ENCODE data around the gene TSPAN4. TPM values are rescaled to one million over a fixed set of nuclear protein-coding genes. Genes with fewer than 3 reads are reported as not detected.

Gene TSPAN4
- total RNA-seq, 1 experiment from 2014 or later: 50.3 TPM

GRCh38 chr11:873706-874105 is 31.1 kb downstream of the TSPAN4 start:
- H3K9ac ChIP-seq (ENCODE audit: low read length): no peak overlapping the region
- H3K27ac ChIP-seq (ENCODE audit: low read depth, low read length): no peak overlapping the region
- no peak overlapping the region for H2AFZ ChIP-seq (ENCODE audit: low read depth, low read length, poor library complexity, severe bottlenecking)
- no peak overlapping the region for H3K4me3 ChIP-seq (replicated peaks in 1 of 2; ENCODE audit: low read depth in 1 of 2, low read length in 2 of 2)
- no peak for ATAC-seq
- ChIA-PET POLR2A (no interaction called here), RAD21 (ENCODE audit: low non-redundant PET in 1 of 2, low total read pairs in 2 of 2, uncharacterized antibody in 2 of 2, unreplicated experiment in 2 of 2) (no interaction called here), CTCF (no interaction called here)
- peaks cover 2 to 24% of the 10 kb centered on the region in 2 experiments; a peak in 3 of 4 replicates for H3K4me1 ChIP-seq (ENCODE audit: control insufficient read depth in 1 of 2, insufficient read depth in 2 of 2, low read length in 2 of 2)
- H4K20me1 ChIP-seq (ENCODE audit: insufficient read depth): no peaks in the 10 kb centered on the region
- H3K4me2 ChIP-seq (ENCODE audit: low read length): no peak overlapping the region
- TF ChIP-seq SRF (IDR thresholded peaks at IDR 0.05; ENCODE audit: low read depth): no peak
- no peak for TF ChIP-seq REST (IDR thresholded peaks at IDR 0.05; ENCODE audit: low read depth)
- no peak for TF ChIP-seq ZFX (IDR thresholded peaks at IDR 0.05)
- no peak for TF ChIP-seq EZH2 (IDR thresholded peaks at IDR 0.05)
- TF ChIP-seq YY1 (IDR thresholded peaks at IDR 0.05; ENCODE audit: extremely low read depth, insufficient replicate concordance, low read depth, low read length): no peak
- no peak for TF ChIP-seq SIN3A (IDR thresholded peaks at IDR 0.05; ENCODE audit: low read depth)
- no peak for TF ChIP-seq TCF7L2 (IDR thresholded peaks at IDR 0.05; ENCODE audit: borderline replicate concordance, extremely low read depth, insufficient read depth, insufficient read length)
- no peak for TF ChIP-seq POLR2AphosphoS5 (IDR thresholded peaks at IDR 0.05; ENCODE audit: low read depth, low read length)
- no peak for TF ChIP-seq MAX (IDR thresholded peaks at IDR 0.05)
- TF ChIP-seq ZNF274 (IDR thresholded peaks at IDR 0.05; ENCODE audit: low read depth, low read length): no peak
- TF ChIP-seq EZH2phosphoT487 (IDR thresholded peaks at IDR 0.05; ENCODE audit: borderline replicate concordance): no peak
- TF ChIP-seq SP1 (IDR thresholded peaks at IDR 0.05; ENCODE audit: low read depth): no peak
- no peak for TF ChIP-seq ZBTB33 (IDR thresholded peaks at IDR 0.05; ENCODE audit: extremely low read depth, insufficient replicate concordance, low read length)
- TF ChIP-seq RAD21 (IDR thresholded peaks at IDR 0.05; ENCODE audit: low read depth): no peak
- TF ChIP-seq EGR1 (IDR thresholded peaks at IDR 0.05; ENCODE audit: low read depth): no peak
- no peak for TF ChIP-seq CBX3 (IDR thresholded peaks at IDR 0.05; ENCODE audit: low read depth)
- TF ChIP-seq CTCF (IDR thresholded peaks at IDR 0.05 in 2 of 3, conservative IDR thresholded peaks at IDR 0.05 in 1 of 3; ENCODE audit: borderline replicate concordance in 1 of 3, insufficient read depth in 1 of 3, low read depth in 2 of 3, low read length in 2 of 3): no peak
- TF ChIP-seq ATF3 (IDR thresholded peaks at IDR 0.05): no peak
- TF ChIP-seq CEBPB (IDR thresholded peaks at IDR 0.05; ENCODE audit: low read depth): no peak
- no peak for TF ChIP-seq JUND (IDR thresholded peaks at IDR 0.05)
- intact Hi-C loops (cut with micrococcal nuclease): loop anchor here (10.0 kb wide), 1 partner anchor 181 kb away; no protein-coding TSS in a partner anchor
- H3K79me2 ChIP-seq (ENCODE audit: insufficient read depth, low read length): no peaks in the 10 kb centered on the region
- no peak for DNase-seq (ENCODE audit: low read depth, low spot score)
- no peaks in the 10 kb centered on the region for H3K9me3 ChIP-seq (ENCODE audit: control insufficient read depth in 1 of 2, insufficient read depth in 1 of 2, low read depth in 1 of 2, low read length in 2 of 2)
- no peaks in the 10 kb centered on the region for H3K9me2 ChIP-seq (ENCODE audit: insufficient read depth)
- no peaks in the 10 kb centered on the region for H3K27me3 ChIP-seq (ENCODE audit: insufficient read depth, low read length)
- no peaks in the 10 kb centered on the region for H3K36me3 ChIP-seq (ENCODE audit: control insufficient read depth in 1 of 2, insufficient read depth in 2 of 2, low read length in 2 of 2)
- no TSS peak for BruUV-seq (replicated peaks)

All from HCT116 (cell line).